Measurements from ENCODE around the gene ARG2. TPM values are rescaled to one million over a fixed set of nuclear protein-coding genes. Genes with fewer than 3 reads are reported as not detected.

The ARG2 gene
- total RNA-seq, 4 donors from 2014 or later, result 13.2 to 125 (median 67.6) TPM

DNA sequence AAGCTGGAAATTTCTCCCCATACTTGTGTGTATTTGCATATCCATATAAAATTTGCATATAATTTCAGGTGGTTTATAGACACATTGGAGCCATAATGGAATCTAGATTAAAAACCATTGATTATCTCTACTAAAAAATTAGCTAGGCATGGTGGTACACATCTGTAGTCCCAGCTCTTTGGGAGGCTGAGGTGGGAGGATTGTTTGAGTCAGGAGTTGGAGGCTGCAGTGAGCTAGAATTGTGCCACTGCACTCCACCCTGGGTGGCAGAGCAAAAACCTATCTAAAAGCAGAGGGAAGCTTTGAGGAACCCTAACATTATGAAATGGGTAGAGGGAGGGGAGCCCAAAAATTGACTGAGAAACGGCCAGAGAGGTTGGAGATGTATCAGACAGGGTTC, 78.5 kb downstream of the ARG2 start:
- TF ChIP-seq POLR2A (IDR thresholded peaks at IDR 0.05), result no peak
- peaks cover 0 to 7% (median 0%) of the 10 kb centered on the region in 4 donors for H3K4me1 ChIP-seq

More for the DNA sequence above, 78.5 kb downstream of the ARG2 start:
- DNase-seq, result no peak
- Histone ChIP-seq H3K27ac (no peak overlapping the region), H3K4me3 (no peak overlapping the region), H3K36me3 (no peaks in the 10 kb centered on the region), H3K27me3 (no peaks in the 10 kb centered on the region), H3K9me3 (no peaks in the 10 kb centered on the region)

Small RNA genes lying within 50 kb of the gene (small RNA-seq; reads per million reads assigned to genes)
- 0 reads per million in 2 donors for gene AL132640.3
- gene RF00019, result 0 reads per million in 2 donors
- gene RNA5SP386, result 0 reads per million in 2 donors

Other genes starting within 250 kb of the ARG2 start
- 10 to 100 TPM; 19.7 to 40.3 (median 33.6) TPM for gene PLEK2, start 207.8 kb upstream of the ARG2 start, total RNA-seq
- gene TMEM229B, start 131.2 kb upstream of the ARG2 start, total RNA-seq, result 10 to 100 TPM in 3 of 4 donors, 1 to 10 TPM in 1; 8.3 to 39.7 (median 31.7) TPM
- gene PLEKHH1, start 86.6 kb upstream of the ARG2 start, total RNA-seq, result 100 to 1,000 TPM in 2 of 4 donors, 10 to 100 TPM in 2; 68.5 to 142 (median 92.0) TPM
- 10 to 100 TPM; 25.6 to 45.7 (median 28.1) TPM for gene PIGH, start 19.7 kb upstream of the ARG2 start, total RNA-seq
- 10 to 100 TPM; 57.4 to 75.5 (median 63.3) TPM for gene VTI1B, start 54.7 kb downstream of the ARG2 start, total RNA-seq
- 10 to 100 TPM; 24.8 to 53.6 (median 41.6) TPM for gene RDH11, start 75.8 kb downstream of the ARG2 start, total RNA-seq
- not detected for gene RDH12, start 82.0 kb downstream of the ARG2 start, total RNA-seq
- 10 to 100 TPM; 27.5 to 48.7 (median 42.6) TPM for gene ZFYVE26, start 196.7 kb downstream of the ARG2 start, total RNA-seq
- 100 to 1,000 TPM in 1 of 4 donors, 10 to 100 TPM in 3; 12.6 to 103 (median 33.1) TPM for gene RAD51B, start 199.9 kb downstream of the ARG2 start, total RNA-seq

All from Peyer's patch (tissue), 4 donors.